GM19193 (cell line): Measurements from ENCODE around the gene IMPACT.

ENCODE experiments used
- POLR2A ChIP-seq: IDR thresholded peaks from 4 replicates; pipeline ENCODE4 v1.6.1; 2011; ENCODE audit not compliant: insufficient read depth, insufficient read length; ENCODE audit errors: extremely low read depth

The IMPACT gene, protein sequence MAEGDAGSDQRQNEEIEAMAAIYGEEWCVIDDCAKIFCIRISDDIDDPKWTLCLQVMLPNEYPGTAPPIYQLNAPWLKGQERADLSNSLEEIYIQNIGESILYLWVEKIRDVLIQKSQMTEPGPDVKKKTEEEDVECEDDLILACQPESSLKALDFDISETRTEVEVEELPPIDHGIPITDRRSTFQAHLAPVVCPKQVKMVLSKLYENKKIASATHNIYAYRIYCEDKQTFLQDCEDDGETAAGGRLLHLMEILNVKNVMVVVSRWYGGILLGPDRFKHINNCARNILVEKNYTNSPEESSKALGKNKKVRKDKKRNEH

DNA sequence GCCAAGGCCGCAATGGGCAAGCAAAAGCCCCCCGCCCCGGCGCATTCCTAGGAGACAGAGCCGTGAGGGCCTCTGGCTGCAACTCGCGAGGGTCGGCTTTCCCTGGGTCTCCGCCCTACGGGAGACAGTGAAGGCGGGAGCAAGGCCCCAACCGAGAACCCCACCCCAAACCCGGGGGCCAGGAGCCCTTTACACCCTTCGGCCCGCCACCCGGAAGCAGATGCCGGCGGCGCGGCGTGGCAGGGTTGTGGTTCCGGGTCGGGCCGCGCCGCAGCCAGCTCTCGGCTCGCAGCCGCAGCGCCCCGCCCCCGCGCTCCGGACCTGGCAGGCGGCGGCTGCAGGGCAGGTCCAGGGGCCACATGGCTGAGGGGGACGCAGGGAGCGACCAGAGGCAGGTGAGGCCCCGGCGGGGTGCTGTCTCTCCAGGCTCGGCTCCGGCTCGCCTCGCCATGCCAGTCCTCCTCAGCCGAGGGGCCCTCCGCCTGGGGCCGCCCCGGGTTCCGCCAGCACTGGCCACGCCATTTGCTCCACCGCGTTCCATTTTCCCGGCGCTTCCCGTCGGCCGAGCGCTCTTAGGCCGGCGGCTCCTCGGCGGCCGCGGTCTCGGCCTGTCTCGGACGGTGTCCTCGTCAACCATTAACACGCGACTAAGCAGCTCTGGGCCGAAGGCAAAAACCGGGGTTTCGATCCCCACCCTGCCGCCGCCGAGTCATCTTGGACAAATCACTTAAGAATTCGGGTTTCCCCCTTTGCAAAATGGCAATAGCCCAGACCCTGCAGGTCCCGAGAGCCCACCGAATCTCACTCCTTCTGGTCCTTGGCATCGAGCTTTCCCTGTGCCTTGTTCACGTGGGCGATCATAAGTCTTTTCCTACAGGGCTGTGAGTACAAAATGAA is at the start of gene IMPACT:
TSS of gene IMPACT (plus strand) at position 273 of the 897 bp plus-strand sequence. CDS start at position 360, 87 bp downstream.
- TF ChIP-seq POLR2A = peak; percentile 58

DNA sequence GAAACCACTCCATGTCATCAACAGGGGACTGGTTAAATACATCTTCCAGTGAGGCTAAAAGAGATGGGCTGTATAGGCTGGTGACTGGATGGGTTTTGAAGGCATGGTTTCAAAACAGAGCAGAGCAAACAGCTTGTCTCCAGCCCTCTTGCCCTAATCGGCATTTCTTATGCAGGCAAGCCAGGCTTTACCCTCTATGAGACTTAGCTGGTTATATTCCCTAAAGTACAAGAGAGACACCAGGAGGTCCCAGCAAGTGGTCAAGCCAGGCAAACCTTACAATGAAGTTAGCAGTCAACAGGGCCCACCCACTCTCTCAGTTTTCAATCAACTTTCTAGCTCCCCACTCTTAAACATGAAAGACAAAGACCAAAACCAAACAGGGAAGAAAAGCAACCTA is 47.9 kb upstream of the IMPACT start:
- no peak for TF ChIP-seq POLR2A

DNA sequence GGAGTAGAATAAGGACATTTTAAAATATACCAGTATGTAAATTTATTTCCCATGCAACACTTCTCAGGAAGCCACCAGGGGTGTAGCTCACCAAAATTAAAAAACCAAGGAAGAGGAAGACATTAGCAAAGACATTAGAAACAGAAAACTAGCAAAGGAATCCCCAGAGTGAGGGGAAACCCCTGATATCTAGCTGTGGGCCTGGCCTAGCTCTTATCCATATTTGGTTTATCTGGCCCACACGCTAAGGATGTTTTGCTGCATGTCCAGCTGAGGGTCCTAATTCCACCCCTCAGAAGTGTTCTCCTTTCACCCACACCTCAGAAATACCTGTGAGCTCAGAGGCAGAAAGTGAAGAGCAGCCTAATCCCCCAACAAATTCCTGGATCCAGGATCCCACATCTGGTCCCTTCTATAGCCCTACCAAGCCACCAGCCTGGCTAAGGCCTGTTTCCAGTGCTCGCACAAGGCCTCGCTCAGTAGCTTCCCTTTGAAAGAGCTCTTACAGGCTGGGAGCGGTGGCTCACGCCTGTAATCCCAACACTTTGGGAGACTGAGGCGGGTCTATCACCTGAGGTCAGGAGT is 46.2 kb upstream of the IMPACT start:
- no peak for TF ChIP-seq POLR2A

DNA sequence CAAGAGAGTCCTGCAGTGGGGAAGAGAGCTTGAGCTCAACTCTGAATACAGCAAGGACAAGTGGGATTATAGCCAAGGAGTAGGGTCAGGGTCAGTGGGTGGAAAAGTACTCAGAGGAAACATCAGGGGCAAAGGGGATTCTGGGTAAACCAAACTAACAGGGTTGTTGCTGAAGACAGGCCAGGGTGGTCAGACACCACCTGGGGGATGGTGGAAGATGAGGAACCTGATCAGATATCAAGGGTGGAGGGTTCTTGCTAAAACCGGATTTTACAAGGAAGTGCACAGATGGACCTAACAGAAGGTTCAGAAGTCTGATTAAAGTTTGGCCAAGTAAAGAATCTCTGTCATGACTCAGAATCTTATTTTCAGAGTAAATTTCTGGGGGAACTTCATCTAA is 45.3 kb upstream of the IMPACT start:
- no peak for TF ChIP-seq POLR2A

DNA sequence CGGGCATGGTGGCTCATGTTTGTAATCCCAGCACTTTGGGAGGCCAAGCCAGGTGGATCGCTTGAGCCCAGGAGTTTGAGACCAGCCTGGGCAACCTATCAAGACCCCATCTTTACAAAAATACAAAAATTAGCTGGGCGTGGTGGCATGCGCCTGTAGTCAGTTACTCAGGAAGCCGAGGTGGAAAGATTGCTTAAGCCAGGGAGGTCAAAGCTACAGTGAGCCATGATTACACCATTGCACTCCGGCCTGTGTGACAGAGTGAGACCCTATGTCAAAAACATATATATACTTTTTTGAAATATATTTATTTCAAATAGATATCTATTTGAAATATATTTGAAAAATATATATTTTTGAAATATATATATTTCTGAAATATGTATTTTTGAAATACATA is 39.8 kb upstream of the IMPACT start:
- TF ChIP-seq POLR2A = no peak

DNA sequence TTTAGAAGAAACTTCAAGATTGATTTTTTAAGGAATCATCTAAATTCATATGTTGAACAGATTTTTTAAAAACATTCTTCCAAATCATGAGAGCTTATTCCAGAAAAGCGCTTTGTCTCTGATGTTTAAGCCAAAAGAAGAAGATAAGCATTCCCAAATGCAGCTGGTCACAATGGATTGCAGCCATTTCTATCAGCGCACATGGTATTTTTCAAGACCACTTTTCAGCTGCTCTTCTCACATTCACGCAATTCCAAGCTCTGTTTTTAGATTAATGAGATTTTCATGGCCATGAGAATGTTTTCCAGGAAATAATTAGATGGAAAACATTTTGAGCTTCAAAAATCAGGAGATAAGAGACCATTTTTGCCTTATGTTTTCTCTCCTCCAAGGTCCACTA is 37.5 kb upstream of the IMPACT start:
- TF ChIP-seq POLR2A = no peak

DNA sequence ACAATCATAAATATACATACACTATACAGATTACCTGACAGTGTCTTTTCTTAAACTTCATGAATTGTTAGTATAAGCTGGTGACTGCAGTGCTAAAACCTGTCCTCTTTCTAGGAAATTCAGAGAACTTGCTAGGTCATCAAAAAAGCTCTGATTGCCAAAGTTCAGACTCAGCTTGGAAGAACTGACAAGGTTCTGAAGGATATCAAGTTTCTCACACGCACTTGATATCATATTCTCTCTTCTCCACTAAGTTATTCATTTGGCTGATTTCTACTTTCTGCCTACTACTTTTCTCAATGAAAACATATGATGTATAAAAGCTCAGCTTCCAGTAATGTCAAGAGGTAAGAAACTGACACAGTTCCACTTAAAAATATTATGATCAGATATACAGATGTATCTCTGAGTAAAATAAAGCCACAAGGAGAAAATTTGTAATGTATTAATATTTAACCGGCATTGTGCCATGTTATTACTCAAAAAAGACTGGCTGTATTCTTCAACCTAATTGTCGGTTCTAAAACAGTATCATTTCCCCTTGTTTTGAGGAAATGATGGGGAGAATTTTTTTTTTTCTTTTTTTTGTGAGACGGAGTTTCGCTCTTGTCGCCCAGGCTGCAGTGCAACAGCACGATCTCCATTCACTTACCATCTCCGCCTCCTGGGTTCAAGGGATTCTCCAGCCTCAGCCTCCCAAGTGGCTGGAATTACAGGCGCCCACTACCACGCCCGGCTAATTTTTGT is 31.2 kb upstream of the IMPACT start:
- TF ChIP-seq POLR2A = no peak

DNA sequence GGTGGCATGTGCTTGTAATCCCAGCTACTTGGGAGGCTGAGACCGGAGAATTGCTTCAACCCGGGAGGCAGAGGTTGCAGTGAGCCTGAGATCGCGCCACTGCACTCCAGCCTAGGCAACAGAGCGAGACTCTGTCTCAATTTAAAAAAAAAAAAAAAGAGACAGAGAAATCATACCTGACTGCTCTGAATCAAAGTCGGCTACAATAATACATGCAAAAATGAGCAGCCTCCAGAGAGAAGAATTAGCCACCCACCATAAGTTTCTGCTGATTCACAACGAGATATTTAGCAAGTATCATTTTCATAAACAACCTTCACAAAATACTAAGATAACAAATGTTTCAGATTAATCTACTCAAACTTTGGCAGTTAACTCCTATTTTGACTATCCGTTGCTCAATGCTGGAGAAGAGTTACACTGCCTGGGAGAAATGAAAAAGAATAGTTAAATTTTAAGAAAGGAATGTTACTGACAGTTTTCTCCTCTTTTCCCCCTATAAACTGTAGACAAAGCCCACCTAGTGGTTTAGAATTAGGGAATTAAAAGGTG is 30.3 kb upstream of the IMPACT start:
- no peak for TF ChIP-seq POLR2A

DNA sequence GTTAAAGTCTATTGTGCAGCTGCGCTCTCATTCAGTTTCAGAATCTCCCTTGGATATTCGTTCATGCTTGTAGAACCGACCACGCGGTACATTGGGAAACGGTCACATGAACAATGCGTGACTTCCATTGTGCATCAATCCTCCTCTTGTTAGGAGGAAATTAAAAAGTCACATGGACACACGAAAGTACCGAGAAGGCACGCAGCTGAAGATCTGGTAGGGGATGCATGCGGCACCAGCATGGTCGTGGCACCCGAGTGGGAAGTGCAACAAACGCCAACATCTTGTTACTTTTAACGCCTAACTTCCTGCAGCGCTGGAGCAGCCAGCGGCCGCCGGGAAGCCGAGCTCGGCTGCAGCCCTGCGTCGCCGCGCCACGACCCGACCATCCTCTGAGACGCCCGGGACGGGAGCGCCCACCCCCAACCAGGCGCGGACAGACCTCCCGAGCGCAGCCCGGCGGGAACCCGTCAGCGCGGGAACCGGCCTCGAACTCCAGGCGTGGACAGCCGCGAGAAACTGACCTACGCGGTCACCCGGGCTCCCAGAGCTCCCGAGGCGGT is 29.3 kb upstream of the IMPACT start:
- TF ChIP-seq POLR2A = no peak

DNA sequence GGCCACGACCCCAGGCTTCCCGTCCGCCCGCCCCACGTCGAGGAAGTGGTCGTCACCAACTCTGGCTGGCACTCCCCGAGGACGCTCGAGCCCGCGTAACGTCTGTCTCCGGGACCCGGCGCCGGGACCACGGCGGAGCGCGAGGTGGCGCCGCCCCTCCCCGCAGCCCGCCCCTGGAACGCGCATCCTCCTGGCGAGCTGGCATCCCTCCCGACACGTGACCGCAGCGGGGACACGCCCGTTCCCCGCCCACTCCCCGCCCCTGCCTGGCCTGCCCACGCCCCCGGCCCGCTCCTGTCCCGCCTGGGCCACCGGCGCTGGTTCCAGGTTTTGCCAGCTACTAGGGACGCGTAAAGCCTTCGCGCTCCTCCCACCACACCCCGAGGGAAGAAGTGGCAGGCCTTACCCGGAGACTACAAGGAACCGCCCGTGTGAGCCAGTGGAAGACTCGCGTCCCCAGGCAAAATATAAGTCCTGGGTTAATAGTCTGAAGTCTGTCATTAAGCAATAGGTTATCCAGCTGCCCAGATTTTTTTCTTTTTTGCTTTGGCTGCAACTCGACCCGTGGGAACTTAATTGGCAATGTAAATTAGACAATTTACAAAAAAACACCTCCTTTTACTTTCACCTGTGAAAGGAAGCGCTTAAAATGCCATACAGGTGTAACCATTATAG is 28.6 kb upstream of the IMPACT start, which contains the start of gene OSBPL1A:
TSS of gene OSBPL1A (minus strand) at position 131 of the 675 bp plus-strand sequence. CDS start 20,291 bp downstream, outside the sequence.
- no peak for TF ChIP-seq POLR2A

DNA sequence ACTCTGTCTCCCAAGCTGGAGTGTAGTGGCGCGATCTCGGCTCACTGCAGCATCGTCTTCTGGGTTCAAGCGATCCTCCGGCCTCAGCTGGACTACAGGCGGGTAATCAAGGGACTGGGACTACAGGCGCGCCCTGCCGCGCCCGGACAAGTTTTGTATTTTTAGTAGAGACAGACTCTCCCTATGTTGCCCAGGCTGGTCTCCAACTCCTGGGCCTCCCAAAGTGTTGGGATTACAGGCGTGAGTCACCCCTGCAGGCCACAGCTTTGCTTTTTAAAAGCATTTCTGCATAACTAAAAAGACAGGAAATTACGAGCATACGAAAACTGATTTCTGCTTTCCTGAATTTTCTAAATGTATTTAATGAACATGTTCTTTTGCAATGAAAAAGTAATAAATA is 27.9 kb upstream of the IMPACT start:
- no peak for TF ChIP-seq POLR2A

DNA sequence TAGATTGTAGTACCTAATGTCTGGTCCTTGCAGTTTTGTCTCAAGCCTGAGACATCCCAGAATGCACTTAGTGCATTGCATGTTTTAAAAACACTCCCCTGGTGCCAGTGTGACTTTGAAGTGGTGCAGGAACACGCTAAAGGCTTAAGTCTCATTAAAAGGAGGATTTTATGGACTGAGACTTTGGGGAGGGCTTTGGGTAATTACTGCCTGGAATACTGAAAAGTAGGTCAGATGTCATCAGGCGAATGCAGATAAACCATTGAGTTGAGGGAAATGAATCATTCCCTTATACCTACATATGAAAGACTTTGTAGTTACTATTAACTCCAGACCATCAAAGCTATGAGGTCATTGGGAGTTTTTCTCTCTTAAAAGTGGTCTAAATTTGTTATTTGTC is 25.9 kb upstream of the IMPACT start:
- no peak for TF ChIP-seq POLR2A

DNA sequence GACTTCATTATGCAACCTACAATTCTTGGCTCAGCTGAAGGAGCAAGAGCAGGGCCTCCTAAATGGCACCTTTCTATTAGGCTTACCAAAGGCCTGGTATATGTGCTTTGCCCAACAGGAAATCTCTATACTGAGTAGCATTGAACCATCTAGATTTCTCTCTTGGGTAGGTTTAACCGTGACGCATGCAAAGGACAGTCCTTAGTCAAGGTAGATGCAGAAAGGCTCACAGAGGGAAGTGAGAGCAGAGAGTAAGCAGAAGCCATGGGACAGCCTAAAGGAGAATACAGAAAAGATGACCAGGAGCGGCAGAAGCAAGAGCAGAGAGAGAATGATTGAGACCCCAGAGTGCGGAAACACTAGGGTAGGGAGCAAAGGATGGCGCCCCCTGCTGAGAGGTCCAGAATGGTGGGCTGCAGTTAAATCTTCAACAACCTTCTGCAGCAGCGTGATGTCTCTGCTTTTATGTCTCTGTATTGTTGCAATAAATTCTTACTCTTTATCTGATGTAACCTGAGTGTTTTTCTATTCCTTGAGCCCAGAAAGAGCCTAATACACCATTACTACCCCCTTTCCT is 24.2 kb upstream of the IMPACT start:
- no peak for TF ChIP-seq POLR2A
